ENCODE measurements around the gene SEZ6L2. TPM values are rescaled to one million over a fixed set of nuclear protein-coding genes. Genes with fewer than 3 reads are reported as not detected.

SEZ6L2 gene
- total and polyA plus RNA-seq, 2 experiments from 2014 or later: 18.0 to 71.9 TPM

DNA sequence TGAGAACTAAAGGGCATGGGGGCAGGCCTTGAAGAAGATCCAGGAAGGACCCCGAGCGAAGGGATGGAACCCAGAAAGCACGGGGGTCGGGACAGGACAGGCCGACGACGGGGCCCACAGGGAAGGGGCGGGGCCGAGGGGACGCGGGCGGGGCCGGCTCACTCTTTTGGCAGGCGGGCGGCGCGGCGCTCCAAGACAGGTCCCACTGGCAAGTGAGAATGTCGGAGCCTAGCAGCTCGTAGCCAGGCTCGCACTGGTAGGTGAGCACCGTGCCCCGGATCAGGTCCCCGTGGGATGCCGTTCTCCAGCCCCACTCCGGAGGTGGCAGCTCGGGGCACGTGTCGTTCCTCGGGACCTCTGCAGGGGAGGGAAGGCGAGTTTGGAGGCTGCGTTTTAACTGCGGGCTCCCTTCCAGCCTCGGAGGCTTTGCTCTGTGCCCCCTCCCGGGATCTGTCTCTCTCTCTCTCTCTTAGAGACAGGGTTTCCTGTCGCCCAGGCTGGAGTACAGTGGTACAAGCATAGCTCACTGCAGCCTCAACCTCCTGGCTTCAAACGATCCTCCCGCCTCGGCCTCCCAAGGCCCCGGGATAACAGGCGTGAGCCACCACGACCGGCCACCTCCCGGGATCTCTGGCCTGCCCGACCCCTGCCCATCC is 22.6 kb downstream of the SEZ6L2 start (continued):
- TF ChIP-seq, protein P1, sequence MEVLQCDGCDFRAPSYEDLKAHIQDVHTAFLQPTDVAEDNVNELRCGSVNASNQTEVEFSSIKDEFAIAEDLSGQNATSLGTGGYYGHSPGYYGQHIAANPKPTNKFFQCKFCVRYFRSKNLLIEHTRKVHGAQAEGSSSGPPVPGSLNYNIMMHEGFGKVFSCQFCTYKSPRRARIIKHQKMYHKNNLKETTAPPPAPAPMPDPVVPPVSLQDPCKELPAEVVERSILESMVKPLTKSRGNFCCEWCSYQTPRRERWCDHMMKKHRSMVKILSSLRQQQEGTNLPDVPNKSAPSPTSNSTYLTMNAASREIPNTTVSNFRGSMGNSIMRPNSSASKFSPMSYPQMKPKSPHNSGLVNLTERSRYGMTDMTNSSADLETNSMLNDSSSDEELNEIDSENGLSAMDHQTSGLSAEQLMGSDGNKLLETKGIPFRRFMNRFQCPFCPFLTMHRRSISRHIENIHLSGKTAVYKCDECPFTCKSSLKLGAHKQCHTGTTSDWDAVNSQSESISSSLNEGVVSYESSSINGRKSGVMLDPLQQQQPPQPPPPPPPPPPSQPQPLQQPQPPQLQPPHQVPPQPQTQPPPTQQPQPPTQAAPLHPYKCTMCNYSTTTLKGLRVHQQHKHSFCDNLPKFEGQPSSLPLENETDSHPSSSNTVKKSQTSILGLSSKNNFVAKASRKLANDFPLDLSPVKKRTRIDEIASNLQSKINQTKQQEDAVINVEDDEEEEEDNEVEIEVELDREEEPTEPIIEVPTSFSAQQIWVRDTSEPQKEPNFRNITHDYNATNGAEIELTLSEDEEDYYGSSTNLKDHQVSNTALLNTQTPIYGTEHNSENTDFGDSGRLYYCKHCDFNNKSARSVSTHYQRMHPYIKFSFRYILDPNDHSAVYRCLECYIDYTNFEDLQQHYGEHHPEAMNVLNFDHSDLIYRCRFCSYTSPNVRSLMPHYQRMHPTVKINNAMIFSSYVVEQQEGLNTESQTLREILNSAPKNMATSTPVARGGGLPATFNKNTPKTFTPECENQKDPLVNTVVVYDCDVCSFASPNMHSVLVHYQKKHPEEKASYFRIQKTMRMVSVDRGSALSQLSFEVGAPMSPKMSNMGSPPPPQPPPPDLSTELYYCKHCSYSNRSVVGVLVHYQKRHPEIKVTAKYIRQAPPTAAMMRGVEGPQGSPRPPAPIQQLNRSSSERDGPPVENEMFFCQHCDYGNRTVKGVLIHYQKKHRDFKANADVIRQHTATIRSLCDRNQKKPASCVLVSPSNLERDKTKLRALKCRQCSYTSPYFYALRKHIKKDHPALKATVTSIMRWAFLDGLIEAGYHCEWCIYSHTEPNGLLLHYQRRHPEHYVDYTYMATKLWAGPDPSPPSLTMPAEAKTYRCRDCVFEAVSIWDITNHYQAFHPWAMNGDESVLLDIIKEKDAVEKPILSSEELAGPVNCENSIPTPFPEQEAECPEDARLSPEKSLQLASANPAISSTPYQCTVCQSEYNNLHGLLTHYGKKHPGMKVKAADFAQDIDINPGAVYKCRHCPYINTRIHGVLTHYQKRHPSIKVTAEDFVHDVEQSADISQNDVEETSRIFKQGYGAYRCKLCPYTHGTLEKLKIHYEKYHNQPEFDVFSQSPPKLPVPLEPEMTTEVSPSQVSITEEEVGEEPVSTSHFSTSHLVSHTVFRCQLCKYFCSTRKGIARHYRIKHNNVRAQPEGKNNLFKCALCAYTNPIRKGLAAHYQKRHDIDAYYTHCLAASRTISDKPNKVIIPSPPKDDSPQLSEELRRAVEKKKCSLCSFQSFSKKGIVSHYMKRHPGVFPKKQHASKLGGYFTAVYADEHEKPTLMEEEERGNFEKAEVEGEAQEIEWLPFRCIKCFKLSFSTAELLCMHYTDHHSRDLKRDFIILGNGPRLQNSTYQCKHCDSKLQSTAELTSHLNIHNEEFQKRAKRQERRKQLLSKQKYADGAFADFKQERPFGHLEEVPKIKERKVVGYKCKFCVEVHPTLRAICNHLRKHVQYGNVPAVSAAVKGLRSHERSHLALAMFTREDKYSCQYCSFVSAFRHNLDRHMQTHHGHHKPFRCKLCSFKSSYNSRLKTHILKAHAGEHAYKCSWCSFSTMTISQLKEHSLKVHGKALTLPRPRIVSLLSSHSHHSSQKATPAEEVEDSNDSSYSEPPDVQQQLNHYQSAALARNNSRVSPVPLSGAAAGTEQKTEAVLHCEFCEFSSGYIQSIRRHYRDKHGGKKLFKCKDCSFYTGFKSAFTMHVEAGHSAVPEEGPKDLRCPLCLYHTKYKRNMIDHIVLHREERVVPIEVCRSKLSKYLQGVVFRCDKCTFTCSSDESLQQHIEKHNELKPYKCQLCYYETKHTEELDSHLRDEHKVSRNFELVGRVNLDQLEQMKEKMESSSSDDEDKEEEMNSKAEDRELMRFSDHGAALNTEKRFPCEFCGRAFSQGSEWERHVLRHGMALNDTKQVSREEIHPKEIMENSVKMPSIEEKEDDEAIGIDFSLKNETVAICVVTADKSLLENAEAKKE (CRISPR knock-in tag; IDR thresholded peaks at IDR 0.05): no peak
- TF ChIP-seq CREB1 (CRISPR knock-in tag; IDR thresholded peaks at IDR 0.05; ENCODE audit: low read depth) (no peak), ZNF114 (CRISPR knock-in tag; IDR thresholded peaks at IDR 0.05) (no peak), POLR2AphosphoS5 (IDR thresholded peaks at IDR 0.05; ENCODE audit: low read depth) (no peak), EZH2 (IDR thresholded peaks at IDR 0.05; ENCODE audit: low read depth, unreplicated experiment) (no peak)
- TF ChIP-seq, protein P2, sequence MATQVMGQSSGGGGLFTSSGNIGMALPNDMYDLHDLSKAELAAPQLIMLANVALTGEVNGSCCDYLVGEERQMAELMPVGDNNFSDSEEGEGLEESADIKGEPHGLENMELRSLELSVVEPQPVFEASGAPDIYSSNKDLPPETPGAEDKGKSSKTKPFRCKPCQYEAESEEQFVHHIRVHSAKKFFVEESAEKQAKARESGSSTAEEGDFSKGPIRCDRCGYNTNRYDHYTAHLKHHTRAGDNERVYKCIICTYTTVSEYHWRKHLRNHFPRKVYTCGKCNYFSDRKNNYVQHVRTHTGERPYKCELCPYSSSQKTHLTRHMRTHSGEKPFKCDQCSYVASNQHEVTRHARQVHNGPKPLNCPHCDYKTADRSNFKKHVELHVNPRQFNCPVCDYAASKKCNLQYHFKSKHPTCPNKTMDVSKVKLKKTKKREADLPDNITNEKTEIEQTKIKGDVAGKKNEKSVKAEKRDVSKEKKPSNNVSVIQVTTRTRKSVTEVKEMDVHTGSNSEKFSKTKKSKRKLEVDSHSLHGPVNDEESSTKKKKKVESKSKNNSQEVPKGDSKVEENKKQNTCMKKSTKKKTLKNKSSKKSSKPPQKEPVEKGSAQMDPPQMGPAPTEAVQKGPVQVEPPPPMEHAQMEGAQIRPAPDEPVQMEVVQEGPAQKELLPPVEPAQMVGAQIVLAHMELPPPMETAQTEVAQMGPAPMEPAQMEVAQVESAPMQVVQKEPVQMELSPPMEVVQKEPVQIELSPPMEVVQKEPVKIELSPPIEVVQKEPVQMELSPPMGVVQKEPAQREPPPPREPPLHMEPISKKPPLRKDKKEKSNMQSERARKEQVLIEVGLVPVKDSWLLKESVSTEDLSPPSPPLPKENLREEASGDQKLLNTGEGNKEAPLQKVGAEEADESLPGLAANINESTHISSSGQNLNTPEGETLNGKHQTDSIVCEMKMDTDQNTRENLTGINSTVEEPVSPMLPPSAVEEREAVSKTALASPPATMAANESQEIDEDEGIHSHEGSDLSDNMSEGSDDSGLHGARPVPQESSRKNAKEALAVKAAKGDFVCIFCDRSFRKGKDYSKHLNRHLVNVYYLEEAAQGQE (IDR thresholded peaks at IDR 0.05; ENCODE audit: unreplicated experiment): no peak

Measured in GM23338 (cell line).